GM12892 (cell line): ENCODE measurements around the gene BRCA2.

Experiments
- POLR2A ChIP-seq: IDR thresholded peaks from 2 replicates; pipeline ENCODE4 v1.6.1; 2011; ENCODE audit warnings: low read depth, low read length, control low read depth
- POLR2AphosphoS5 ChIP-seq: IDR thresholded peaks from 2 replicates; pipeline ENCODE4 v1.6.1; 2011; ENCODE audit warnings: low read depth, low read length, control low read depth
- TAF1 ChIP-seq: IDR thresholded peaks from 2 replicates; pipeline ENCODE4 v1.6.1; 2011; ENCODE audit warnings: low read depth, mild to moderate bottlenecking, control low read depth, low read length, borderline replicate concordance

DNA sequence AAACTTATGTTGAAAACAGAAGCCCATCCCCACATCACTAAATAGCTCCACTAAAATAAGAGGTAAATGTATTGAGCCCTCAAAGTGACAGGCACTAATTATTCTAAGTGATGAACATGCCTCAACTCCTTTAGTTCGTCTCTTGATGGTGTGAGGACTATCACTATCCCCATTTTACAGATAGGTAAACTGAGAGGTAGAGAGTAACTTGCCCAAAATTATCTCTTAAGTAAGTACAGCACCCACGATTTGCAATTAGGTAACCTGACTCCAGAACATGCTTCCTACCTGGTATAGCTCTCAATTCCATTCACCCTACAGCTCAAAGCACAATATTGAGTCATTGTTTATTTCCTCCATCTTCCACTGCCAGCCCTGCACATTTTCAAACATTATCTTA is 12.8 kb upstream of the BRCA2 start:
- no peak for TF ChIP-seq POLR2A
- TF ChIP-seq TAF1, result no peak
- no peak for TF ChIP-seq POLR2AphosphoS5
